HG02623 (cell line): ENCODE results near the gene FNBP1.

Source experiments
- ATAC-seq: cut with Tn5 transposase; IDR thresholded peaks from one replicate; pipeline ENCODE4 v1.9.1; 2021; ENCODE audit warnings: moderate library complexity; ENCODE audit not compliant: unreplicated experiment

FNBP1 gene

GRCh38 chr9:129838707-129839259 is 204.2 kb downstream of the FNBP1 start:
- no peak for ATAC-seq
